ENCODE results near the gene PTPRN2.

Gene PTPRN2

GRCh38 chr7:157813741-157814661 is 773.6 kb downstream of the PTPRN2 start:
- DNase-seq = no peak

GRCh38 chr7:157813053-157813452 is 774.6 kb downstream of the PTPRN2 start:
- no peak for DNase-seq

- DNase-seq = no peak
These were observed 775.7 kb downstream of the PTPRN2 start for GRCh38 chr7:157811946-157812345.

- DNase-seq = no peak
These were observed 777.5 kb downstream of the PTPRN2 start for GRCh38 chr7:157809863-157810851.

- no peak for DNase-seq
These were observed 778.3 kb downstream of the PTPRN2 start for GRCh38 chr7:157809154-157809862.

GRCh38 chr7:157808042-157808441 is 779.6 kb downstream of the PTPRN2 start:
- DNase-seq = no peak

- DNase-seq = no peak
These were observed 780.1 kb downstream of the PTPRN2 start for GRCh38 chr7:157807510-157807909.

GRCh38 chr7:157806711-157807110 is 780.9 kb downstream of the PTPRN2 start:
- DNase-seq = no peak

- DNase-seq = no peak
These were observed 781.9 kb downstream of the PTPRN2 start for GRCh38 chr7:157805713-157806112.

- no peak for DNase-seq
These were observed 783.7 kb downstream of the PTPRN2 start for GRCh38 chr7:157803906-157804305.

- no peak for DNase-seq
These were observed 785.5 kb downstream of the PTPRN2 start for GRCh38 chr7:157801971-157802675.

- DNase-seq = no peak
These were observed 786.5 kb downstream of the PTPRN2 start for GRCh38 chr7:157801113-157801512.

GRCh38 chr7:157800281-157800680 is 787.3 kb downstream of the PTPRN2 start:
- DNase-seq = no peak

GRCh38 chr7:157799076-157799685 is 788.4 kb downstream of the PTPRN2 start:
- no peak for DNase-seq

GRCh38 chr7:157797361-157797760 is 790.3 kb downstream of the PTPRN2 start:
- DNase-seq = no peak

- no peak for DNase-seq
These were observed 790.8 kb downstream of the PTPRN2 start for GRCh38 chr7:157796846-157797245.

- DNase-seq = peak; percentile 67
These were observed 792.0 kb downstream of the PTPRN2 start for GRCh38 chr7:157795643-157796042.

- DNase-seq = no peak
These were observed 792.4 kb downstream of the PTPRN2 start for GRCh38 chr7:157795199-157795598.

GRCh38 chr7:157794746-157795065 is 792.9 kb downstream of the PTPRN2 start:
- DNase-seq = no peak

- no peak for DNase-seq
These were observed 793.5 kb downstream of the PTPRN2 start for GRCh38 chr7:157793973-157794745.

GRCh38 chr7:157793087-157793353 is 794.6 kb downstream of the PTPRN2 start:
- DNase-seq = no peak
